Measurements from ENCODE around the gene BEAN1.

Gene BEAN1

GRCh38 chr16:66395806-66396555 lies 31.1 kb upstream of the BEAN1 start:
- FAIRE-seq, result no peak

- no peak for FAIRE-seq
These were observed 29.2 kb upstream of the BEAN1 start for GRCh38 chr16:66397736-66398433.

GRCh38 chr16:66399031-66399430 lies 28.1 kb upstream of the BEAN1 start:
- FAIRE-seq, result no peak

GRCh38 chr16:66399930-66400329 lies 27.2 kb upstream of the BEAN1 start:
- FAIRE-seq, result no peak

- no peak for FAIRE-seq
These were observed 26.4 kb upstream of the BEAN1 start for GRCh38 chr16:66400503-66401380.

- no peak for FAIRE-seq
These were observed 25.5 kb upstream of the BEAN1 start for GRCh38 chr16:66401610-66402009.

GRCh38 chr16:66402166-66402565 lies 24.9 kb upstream of the BEAN1 start:
- no peak for FAIRE-seq

- FAIRE-seq, result no peak
These were observed 24.4 kb upstream of the BEAN1 start for GRCh38 chr16:66402591-66403230.

- no peak for FAIRE-seq
These were observed 23.5 kb upstream of the BEAN1 start for GRCh38 chr16:66403531-66404145.

- no peak for FAIRE-seq
These were observed 21.9 kb upstream of the BEAN1 start for GRCh38 chr16:66405057-66405783.

- no peak for FAIRE-seq
These were observed 20.4 kb upstream of the BEAN1 start for GRCh38 chr16:66406534-66407221.

GRCh38 chr16:66408163-66409048 lies 18.7 kb upstream of the BEAN1 start:
- no peak for FAIRE-seq

- FAIRE-seq, result no peak
These were observed 17.9 kb upstream of the BEAN1 start for GRCh38 chr16:66409156-66409555.

GRCh38 chr16:66412182-66412581 lies 14.9 kb upstream of the BEAN1 start:
- no peak for FAIRE-seq

- FAIRE-seq, result no peak
These were observed 12.2 kb upstream of the BEAN1 start for GRCh38 chr16:66414891-66415290.

- no peak for FAIRE-seq
These were observed 11.0 kb upstream of the BEAN1 start for GRCh38 chr16:66416136-66416535.

GRCh38 chr16:66416939-66417700 lies 10.0 kb upstream of the BEAN1 start:
- no peak for FAIRE-seq

- FAIRE-seq, result no peak
These were observed 8.7 kb upstream of the BEAN1 start for GRCh38 chr16:66418165-66418962.

Data from colon (tissue), 2 donors.